Astrocyte of the spinal cord (primary cell): ENCODE results near the gene FPGS.

Source experiments
- DNase-seq: peaks from one replicate; pipeline ENCODE4 v3.0.0; 2011; ENCODE audit warnings: low read depth, low spot score
- H3K4me3 ChIP-seq: 2 replicates; pipeline ENCODE4 v1.5.1; 2011; ENCODE audit warnings: low read depth, mild to moderate bottlenecking, low read length, moderate library complexity
- CTCF ChIP-seq: IDR thresholded peaks from 2 replicates; pipeline ENCODE4 v1.5.1; 2012; ENCODE audit warnings: low read depth, mild to moderate bottlenecking, low read length, inconsistent platforms
- in situ Hi-C: cut with HindIII; loops from 2 replicates; pipeline ENCODE4 v1.10.0; 2017; ENCODE audit warnings: low sequenced_read_pairs

The FPGS gene

GRCh38 chr9:127862075-127863011 is 59.7 kb downstream of the FPGS start:
- in situ Hi-C loops, result no loop called here
- no peak overlapping the region for H3K4me3 ChIP-seq
- no peak for TF ChIP-seq CTCF
- DNase-seq, result no peak

GRCh38 chr9:127863191-127863621 is 60.5 kb downstream of the FPGS start:
- no peak for DNase-seq
- in situ Hi-C loops, result no loop called here
- H3K4me3 ChIP-seq, result no peak overlapping the region
- no peak for TF ChIP-seq CTCF
